GM21367 (cell line): ENCODE data around the gene KYAT1.
"Not testable (repeated sequence)": the region's sequence is repeated elsewhere in the genome, so short reads cannot be mapped to it uniquely, and the experiment has no call there.

Source experiments
- ATAC-seq: cut with Tn5 transposase; IDR thresholded peaks from one replicate; pipeline ENCODE4 v1.9.1; 2021; ENCODE audit not compliant: unreplicated experiment

The KYAT1 gene

GRCh38 chr9:128886211-128886891 is 4.6 kb upstream of the KYAT1 start:
- no peak for ATAC-seq

GRCh38 chr9:128885798-128886197 is 4.0 kb upstream of the KYAT1 start:
- no peak for ATAC-seq

GRCh38 chr9:128885376-128885775 is 3.6 kb upstream of the KYAT1 start:
- no peak for ATAC-seq

DNA sequence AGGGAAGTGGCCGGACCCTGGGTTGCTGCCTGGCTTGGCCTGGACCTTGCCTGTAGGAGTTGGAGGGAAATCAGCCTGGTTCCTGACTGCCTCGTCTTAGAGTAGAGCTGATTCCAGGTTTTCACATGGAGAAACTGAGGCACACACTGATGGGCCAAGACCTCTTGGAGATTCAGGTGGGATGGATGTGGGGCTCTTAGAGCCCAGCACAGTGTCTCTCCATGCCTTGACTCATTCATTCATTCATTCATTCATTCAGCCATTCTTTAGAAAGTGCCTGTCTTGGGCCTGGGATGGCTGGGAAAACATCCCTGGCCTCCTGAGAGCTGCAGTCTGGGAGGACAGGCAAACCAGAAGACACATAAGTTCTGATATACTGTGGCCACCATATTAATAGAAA is 2.4 kb upstream of the KYAT1 start:
- ATAC-seq, result no peak

GRCh38 chr9:128882677-128883603 is 1.2 kb upstream of the KYAT1 start:
- no peak for ATAC-seq

DNA sequence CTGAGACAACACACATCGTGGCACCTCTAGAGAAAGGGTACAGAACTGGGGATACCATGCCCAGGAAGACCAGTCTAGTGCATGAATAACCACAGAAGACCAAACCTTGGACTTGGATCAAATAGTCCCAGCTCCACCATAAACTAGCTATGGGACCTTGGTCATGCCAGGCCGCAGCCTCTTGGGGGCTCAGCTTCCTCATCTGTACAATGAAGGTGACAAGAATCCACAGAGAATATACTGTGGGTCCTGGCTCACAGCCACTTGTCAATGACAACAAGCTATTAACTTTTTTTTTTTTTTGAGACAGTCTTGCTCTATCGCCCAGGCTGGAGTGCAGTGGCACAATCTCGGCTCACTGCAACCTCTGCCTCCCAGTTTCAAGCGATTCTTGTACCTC is 3.9 kb downstream of the KYAT1 start:
- no peak for ATAC-seq

DNA sequence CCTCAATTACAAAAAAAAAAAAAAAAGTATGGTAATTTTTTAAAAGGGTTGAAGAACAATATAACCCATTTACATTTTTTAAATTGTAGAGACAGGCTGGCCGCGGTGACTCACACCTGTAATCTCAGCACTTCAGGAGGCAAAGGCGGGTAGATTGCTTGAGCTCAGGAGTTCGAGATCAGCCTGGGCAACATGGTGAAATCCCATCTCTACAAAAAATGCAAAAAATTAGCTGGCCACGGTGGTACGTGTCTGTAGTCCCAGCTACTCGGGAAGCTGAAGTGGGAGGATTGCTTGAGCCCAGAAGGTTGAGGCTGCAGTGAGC is 10.8 kb downstream of the KYAT1 start:
- ATAC-seq, result not testable (repeated sequence)

DNA sequence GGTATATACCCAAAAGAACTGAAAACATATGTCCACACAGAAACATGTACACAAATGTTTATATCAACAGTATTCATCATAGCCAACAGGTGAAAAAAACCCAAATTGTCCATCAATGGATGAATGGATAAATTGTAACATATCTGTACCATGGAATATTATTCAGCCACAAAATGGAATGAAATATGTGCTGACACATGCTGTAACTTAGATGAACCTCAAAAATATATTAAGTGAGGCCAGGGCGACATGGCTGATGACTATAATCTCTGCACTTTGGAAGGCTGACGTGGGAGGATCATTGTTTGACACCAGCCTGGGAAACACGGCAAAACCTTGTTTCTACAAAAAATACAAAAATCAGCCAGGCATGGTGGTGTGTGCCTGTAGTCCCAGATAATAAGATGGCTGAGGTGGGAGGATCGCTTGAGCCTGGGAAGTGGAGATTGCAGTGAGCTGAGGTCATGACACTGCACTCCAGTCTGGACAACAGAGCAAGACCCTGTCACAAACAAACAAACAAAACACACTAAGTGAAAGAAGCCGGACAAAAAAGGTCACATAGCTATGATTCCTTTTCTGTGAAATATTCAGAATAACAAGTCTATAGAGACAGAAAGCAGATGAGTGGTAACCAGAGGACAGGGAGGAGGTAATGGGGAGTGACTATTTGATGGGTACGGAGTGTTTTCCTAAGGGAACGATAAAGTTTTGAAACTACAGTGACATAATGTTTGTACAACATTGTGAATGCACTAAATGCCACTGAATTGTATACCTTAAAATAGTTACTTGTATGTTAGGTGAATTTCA is 11.4 kb downstream of the KYAT1 start:
- ATAC-seq, result no peak

GRCh38 chr9:128863647-128864046 is 18.1 kb downstream of the KYAT1 start:
- no peak for ATAC-seq

DNA sequence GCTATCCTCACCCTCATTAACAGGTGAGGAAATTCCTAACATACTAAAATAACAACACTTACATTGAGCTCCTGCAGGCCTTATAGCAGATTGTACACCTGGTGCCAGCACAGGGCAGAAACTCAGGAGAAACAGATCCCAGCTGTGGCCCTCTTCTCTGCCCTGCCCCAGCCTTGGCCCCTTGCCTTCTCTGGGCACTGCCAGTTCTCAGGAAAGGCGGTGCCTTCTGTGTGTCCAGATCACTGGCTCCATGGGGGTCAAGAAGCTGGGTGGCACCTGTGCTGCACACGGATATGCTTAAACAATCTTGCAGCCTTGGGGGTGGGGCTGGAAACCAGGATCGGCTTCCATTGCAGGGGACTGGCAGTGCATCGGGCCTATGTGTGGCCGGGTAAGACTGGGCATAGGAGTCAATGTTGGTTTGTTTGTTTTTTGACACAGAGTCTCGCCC is 19.3 kb downstream of the KYAT1 start:
- no peak for ATAC-seq

GRCh38 chr9:128861501-128861900 is 20.2 kb downstream of the KYAT1 start:
- ATAC-seq, result no peak

GRCh38 chr9:128860937-128861336 is 20.8 kb downstream of the KYAT1 start:
- no peak for ATAC-seq

GRCh38 chr9:128858476-128858875 is 23.3 kb downstream of the KYAT1 start:
- not testable (repeated sequence) for ATAC-seq

- ATAC-seq, result not testable (repeated sequence)
Measured at GRCh38 chr9:128854454-128854853, 27.3 kb downstream of the KYAT1 start.

- not testable (repeated sequence) for ATAC-seq
Measured at GRCh38 chr9:128852646-128853045, 29.1 kb downstream of the KYAT1 start.

GRCh38 chr9:128851779-128852600 is 29.8 kb downstream of the KYAT1 start:
- not testable (repeated sequence) for ATAC-seq

DNA sequence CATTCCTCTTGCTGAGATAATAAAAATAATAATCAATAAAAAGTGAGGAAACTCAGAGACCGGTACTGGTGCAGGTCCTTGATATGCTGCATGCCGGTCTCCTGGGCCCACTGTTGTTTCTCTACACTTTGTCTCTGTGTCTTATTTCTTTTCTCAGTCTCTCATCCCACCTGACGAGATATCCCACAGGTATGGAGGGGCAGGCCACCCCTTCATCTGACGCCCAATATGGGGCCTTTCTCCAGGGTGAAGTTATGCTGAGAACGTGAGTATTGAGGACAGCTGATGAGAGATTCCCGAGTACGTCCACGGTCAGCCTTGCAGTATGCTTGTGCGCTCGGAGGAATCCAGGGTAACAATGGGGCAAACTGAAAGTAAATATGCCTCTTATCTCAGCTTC is 30.7 kb downstream of the KYAT1 start:
- ATAC-seq, result not testable (repeated sequence)

GRCh38 chr9:128847803-128848202 is 33.9 kb downstream of the KYAT1 start:
- ATAC-seq, result no peak

GRCh38 chr9:128846680-128847030 is 35.1 kb downstream of the KYAT1 start:
- no peak for ATAC-seq

GRCh38 chr9:128845186-128845931 is 36.4 kb downstream of the KYAT1 start:
- ATAC-seq, result no peak
